Measurements from ENCODE around the gene ARIH1.
"Not testable (repeated sequence)": the region's sequence is repeated elsewhere in the genome, so short reads cannot be mapped to it uniquely, and the experiment has no call there.

ARIH1 gene

DNA sequence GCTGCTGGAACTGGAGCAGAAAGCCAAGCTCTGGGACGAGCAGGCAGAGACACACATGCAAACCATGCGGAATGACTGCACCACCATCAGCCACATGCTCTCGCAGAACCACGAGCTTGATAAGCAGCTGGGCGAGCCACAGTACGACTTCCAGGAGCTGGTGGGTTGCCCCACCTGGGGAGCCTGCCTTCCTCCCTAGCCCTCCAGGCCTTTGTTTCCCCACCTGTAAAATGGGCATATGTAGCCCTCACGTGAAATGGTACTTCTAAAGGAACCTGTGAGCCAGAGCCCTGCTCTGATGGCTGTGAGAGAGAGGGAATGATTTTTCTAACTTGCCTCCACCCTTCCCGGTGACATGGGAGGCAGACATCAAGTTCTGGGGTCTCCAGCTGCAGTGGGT is 135.7 kb downstream of the ARIH1 start:
- DNase-seq (ENCODE audit: extremely low read depth, insufficient read length) = no peak
- TF ChIP-seq, protein P1, sequence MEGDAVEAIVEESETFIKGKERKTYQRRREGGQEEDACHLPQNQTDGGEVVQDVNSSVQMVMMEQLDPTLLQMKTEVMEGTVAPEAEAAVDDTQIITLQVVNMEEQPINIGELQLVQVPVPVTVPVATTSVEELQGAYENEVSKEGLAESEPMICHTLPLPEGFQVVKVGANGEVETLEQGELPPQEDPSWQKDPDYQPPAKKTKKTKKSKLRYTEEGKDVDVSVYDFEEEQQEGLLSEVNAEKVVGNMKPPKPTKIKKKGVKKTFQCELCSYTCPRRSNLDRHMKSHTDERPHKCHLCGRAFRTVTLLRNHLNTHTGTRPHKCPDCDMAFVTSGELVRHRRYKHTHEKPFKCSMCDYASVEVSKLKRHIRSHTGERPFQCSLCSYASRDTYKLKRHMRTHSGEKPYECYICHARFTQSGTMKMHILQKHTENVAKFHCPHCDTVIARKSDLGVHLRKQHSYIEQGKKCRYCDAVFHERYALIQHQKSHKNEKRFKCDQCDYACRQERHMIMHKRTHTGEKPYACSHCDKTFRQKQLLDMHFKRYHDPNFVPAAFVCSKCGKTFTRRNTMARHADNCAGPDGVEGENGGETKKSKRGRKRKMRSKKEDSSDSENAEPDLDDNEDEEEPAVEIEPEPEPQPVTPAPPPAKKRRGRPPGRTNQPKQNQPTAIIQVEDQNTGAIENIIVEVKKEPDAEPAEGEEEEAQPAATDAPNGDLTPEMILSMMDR (IDR thresholded peaks at IDR 0.05; ENCODE audit: insufficient read depth, low read length, poor library complexity, severe bottlenecking) = no peak
- H3K36me3 ChIP-seq (ENCODE audit: control insufficient read depth, insufficient read depth, low read length) = no peaks in the 10 kb centered on the region
- no peaks in the 10 kb centered on the region for H3K27me3 ChIP-seq (replicated peaks; ENCODE audit: control insufficient read depth, insufficient read depth, low read length)
- H3K4me3 ChIP-seq (replicated peaks; ENCODE audit: low read depth, low read length) = no peak overlapping the region

DNA sequence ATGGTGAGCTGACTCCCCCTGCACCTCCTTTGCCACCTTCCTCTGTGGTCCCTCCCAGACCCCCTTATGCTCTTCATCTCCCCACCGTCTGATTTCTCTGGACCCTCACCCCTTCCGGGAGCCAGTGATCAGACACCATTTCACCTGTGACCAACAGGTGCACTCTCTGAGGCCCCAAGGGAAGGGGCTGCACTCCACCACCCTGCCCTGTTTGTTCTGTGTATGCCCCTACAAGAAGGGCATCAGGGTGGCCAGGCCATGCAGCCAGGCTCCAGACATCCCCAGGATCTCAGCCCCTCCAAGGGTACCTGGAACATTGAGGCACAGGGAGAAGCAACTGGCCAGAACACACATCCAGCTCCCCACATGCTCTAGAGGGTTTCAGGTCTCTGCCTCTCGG is 138.2 kb downstream of the ARIH1 start:
- not testable (repeated sequence) for H3K4me3 ChIP-seq (replicated peaks; ENCODE audit: low read depth, low read length); DNase-seq (ENCODE audit: extremely low read depth, insufficient read length); H3K27me3 ChIP-seq (replicated peaks; ENCODE audit: control insufficient read depth, insufficient read depth, low read length); H3K36me3 ChIP-seq (ENCODE audit: control insufficient read depth, insufficient read depth, low read length)

DNA sequence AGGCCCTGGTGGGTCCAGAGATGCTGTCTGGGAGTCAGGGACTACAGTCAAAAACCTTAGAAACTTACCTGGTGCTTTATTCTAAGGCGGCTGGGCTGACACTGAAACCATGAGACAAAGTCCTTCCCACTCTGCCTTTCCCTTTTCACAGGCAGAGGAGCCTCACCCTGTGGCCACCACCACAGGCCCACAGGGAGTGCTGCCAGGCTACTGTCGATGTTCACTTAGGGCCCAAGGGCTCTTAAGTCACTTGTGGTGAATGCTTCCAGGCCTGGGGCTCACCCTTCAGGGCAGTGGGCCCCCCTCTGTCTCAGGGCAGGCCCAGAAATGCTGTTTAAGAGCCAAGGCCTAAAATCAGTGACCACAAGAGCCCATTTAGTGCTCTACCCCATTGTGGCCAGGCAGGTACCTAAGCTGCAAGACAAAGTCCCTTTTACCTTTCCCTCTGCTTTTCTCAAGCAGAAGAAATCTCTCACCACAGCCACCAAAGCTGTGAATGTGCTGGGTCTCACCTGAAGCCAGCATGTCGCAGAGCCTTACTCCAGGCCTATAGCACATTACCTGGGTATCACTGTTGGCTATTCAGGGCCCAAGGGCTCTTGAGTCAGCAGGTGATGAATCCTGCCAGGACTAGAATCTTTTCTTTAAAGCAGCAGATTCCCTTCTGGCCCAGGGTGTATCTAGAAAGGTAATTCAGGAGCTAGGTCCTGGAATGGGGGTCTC is 140.8 kb downstream of the ARIH1 start:
- no peaks in the 10 kb centered on the region for H3K36me3 ChIP-seq (ENCODE audit: control insufficient read depth, insufficient read depth, low read length)
- no peak for DNase-seq (ENCODE audit: extremely low read depth, insufficient read length)
- no peak overlapping the region for H3K4me3 ChIP-seq (replicated peaks; ENCODE audit: low read depth, low read length)
- no peaks in the 10 kb centered on the region for H3K27me3 ChIP-seq (replicated peaks; ENCODE audit: control insufficient read depth, insufficient read depth, low read length)
- TF ChIP-seq, protein P1 (IDR thresholded peaks at IDR 0.05; ENCODE audit: insufficient read depth, low read length, poor library complexity, severe bottlenecking) = no peak

DNA sequence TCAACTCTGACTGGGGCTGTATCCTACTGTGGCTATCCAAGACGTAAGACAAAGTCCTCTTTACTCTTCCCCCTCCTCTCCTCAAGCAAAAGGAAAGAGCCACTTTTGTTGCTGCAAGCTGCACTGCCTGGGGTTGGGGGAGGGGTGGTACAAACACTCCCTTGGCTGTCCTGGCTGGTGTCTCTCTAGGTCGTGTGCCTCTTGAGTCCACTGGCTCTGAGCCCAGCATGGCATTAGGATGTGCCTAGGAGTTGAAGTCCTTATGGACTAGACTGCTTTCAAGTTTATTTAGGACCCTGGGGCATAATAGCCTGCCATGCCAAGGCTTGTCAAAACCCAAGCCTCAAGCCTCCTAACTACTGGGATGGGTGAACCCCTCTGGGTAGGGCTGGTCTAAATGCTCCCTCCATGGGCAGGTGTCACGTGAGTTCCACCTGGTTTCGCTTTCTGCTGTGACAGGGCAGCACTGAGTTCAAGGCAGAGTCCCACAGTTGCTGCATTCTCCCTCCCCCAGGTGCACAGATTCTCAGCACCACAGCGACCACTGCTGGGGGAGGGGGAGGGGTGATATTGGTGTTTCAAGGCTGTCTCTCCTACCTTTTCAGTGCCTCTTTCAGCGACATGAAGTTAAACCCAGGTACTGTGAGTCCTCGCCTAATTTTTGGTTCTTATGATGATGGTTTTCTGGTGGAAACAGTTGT is 141.6 kb downstream of the ARIH1 start:
- H3K4me3 ChIP-seq (replicated peaks; ENCODE audit: low read depth, low read length); H3K36me3 ChIP-seq (ENCODE audit: control insufficient read depth, insufficient read depth, low read length); H3K27me3 ChIP-seq (replicated peaks; ENCODE audit: control insufficient read depth, insufficient read depth, low read length); DNase-seq (ENCODE audit: extremely low read depth, insufficient read length): not testable (repeated sequence)
- TF ChIP-seq, protein P1 (IDR thresholded peaks at IDR 0.05; ENCODE audit: insufficient read depth, low read length, poor library complexity, severe bottlenecking) = peak; percentile 21

DNA sequence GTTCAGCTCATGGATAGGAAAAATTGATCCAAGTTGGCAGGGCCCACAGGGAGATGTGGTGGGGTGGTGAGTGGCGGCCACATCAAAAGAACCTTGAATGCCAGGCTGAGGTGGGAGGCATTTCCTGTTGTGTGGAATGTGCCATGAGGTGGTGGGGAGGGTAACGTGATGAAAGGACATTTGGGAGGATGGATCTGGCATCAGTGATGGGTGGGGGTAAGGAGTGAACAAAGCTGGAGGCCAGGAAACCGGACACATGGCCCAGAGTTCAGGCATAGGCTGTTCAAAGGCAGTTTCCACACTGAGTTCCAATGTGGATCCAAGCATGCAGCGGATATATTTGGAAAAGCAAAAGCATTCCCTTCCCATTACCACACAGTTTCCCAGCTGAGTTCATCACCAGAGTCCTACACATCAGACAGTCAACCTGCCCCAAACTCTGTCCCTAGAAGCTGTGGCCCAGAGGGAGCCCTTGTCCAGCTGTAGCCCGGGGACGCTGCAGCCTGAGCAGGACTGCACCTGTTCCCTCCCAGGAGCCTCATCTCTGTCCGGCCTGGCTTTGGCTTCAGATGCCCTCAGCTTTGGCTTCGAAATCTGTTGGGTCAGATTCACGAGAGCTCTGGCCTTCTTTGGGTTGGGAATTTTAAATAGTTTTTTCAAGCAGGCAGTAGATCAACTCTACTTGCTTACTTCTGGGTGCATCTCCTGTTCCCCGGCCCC is 142.5 kb downstream of the ARIH1 start:
- H3K36me3 ChIP-seq (ENCODE audit: control insufficient read depth, insufficient read depth, low read length) = no peaks in the 10 kb centered on the region
- no peaks in the 10 kb centered on the region for H3K27me3 ChIP-seq (replicated peaks; ENCODE audit: control insufficient read depth, insufficient read depth, low read length)
- H3K4me3 ChIP-seq (replicated peaks; ENCODE audit: low read depth, low read length) = no peak overlapping the region
- no peak for DNase-seq (ENCODE audit: extremely low read depth, insufficient read length)
- TF ChIP-seq, protein P1 (IDR thresholded peaks at IDR 0.05; ENCODE audit: insufficient read depth, low read length, poor library complexity, severe bottlenecking) = no peak

DNA sequence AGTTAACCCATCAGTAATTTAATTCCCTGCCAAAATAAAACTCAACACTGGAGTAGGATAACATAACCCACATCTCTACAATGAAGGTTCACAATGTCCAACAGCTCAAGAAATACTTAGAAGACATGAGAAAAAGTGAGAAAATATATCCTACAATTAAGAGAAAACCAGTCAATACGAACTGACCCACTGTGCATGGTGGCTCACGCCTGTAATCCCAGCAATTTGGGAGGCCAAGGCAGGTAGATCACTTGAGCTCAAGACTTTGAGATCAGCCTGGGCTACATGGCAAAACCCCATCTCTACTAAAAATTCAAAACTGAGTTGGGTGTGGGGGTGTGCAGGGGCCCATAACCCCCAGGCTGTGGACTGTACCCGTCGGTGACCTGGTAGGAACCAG is 149.7 kb downstream of the ARIH1 start:
- H3K27me3 ChIP-seq (replicated peaks; ENCODE audit: control insufficient read depth, insufficient read depth, low read length); DNase-seq (ENCODE audit: extremely low read depth, insufficient read length); H3K36me3 ChIP-seq (ENCODE audit: control insufficient read depth, insufficient read depth, low read length); H3K4me3 ChIP-seq (replicated peaks; ENCODE audit: low read depth, low read length): not testable (repeated sequence)

DNA sequence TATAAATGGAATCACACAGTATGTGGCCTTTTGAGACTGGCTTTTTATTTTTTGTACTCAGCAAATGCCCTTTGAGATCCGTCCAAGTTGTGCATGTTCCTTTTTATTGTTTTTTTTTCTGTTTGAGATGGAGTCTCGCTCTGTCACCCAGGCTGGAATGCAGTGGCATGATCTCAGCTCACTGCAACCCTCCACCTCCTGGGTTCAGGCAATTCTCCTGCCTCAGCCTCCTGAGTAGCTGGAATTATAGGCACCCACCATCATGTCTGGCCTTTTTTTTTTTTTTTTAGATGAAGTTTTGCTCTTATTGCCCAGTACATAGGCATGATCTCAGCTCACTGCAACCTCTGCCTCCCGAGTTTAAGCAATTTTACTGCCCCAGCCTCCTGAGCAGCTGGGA is 152.0 kb downstream of the ARIH1 start:
- not testable (repeated sequence) for H3K4me3 ChIP-seq (replicated peaks; ENCODE audit: low read depth, low read length); H3K36me3 ChIP-seq (ENCODE audit: control insufficient read depth, insufficient read depth, low read length); H3K27me3 ChIP-seq (replicated peaks; ENCODE audit: control insufficient read depth, insufficient read depth, low read length); DNase-seq (ENCODE audit: extremely low read depth, insufficient read length)
